K562 (cell line): ENCODE results near the gene GPR32. TPM values are rescaled to one million over a fixed set of nuclear protein-coding genes. Genes with fewer than 3 reads are reported as not detected.

ENCODE experiments used
- DLX4 ChIP-seq: fragments of 250-450 bp; sonication (Bioruptor Pico); IDR thresholded peaks from 2 replicates; pipeline ENCODE4 v1.6.1; 2021; ENCODE audit warnings: mild to moderate bottlenecking
- FOXO4 ChIP-seq: fragments of 450-650 bp; formaldehyde crosslinking; IDR thresholded peaks from 2 replicates; pipeline ENCODE4 v1.4.0; 2020; ENCODE audit warnings: mild to moderate bottlenecking, moderate library complexity
- PHB ChIP-seq: fragments of 250-450 bp; sonication (Bioruptor Pico); IDR thresholded peaks from 2 replicates; pipeline ENCODE4 v1.5.0; 2021
- POLR2H ChIP-seq: IDR thresholded peaks from 2 replicates; pipeline ENCODE4 v1.6.1; 2016; ENCODE audit warnings: missing genetic modification characterization, low read depth, mild to moderate bottlenecking, control low read depth, missing compliant biosample characterization, moderate library complexity
- SIN3A ChIP-seq, 2 experiments: fragments of 150-350 bp in 1 of 2; IDR thresholded peaks; 2 replicates each; pipeline ENCODE4 v1.6.1; 2011 to 2016; ENCODE audit warnings: borderline replicate concordance in 2 of 2, low read depth in 2 of 2, low read length in 2 of 2, mild to moderate bottlenecking in 2 of 2, moderate library complexity in 2 of 2; ENCODE audit not compliant: control insufficient read depth in 1 of 2
- TAF9B ChIP-seq: fragments of 450-650 bp; IDR thresholded peaks from 2 replicates; pipeline ENCODE4 v1.6.1; 2018; ENCODE audit warnings: mild to moderate bottlenecking; ENCODE audit not compliant: partially characterized antibody
- TCF7L2 ChIP-seq: fragments of 150-350 bp; IDR thresholded peaks from 2 replicates; pipeline ENCODE4 v1.6.1; 2016; ENCODE audit warnings: low read depth, mild to moderate bottlenecking, low read length, moderate library complexity
- TFAP4 ChIP-seq: sonication (generic); formaldehyde crosslinking; IDR thresholded peaks from 2 replicates; pipeline ENCODE4 v1.8.0; 2022; ENCODE audit warnings: missing genetic modification reagents, mild to moderate bottlenecking, moderate library complexity, borderline replicate concordance
- TFE3 ChIP-seq: fragments of 450-650 bp; formaldehyde crosslinking; IDR thresholded peaks from 2 replicates; pipeline ENCODE4 v1.4.0; 2020; ENCODE audit warnings: mild to moderate bottlenecking, mixed read lengths
- ZBTB7A ChIP-seq: IDR thresholded peaks from 2 replicates; pipeline ENCODE4 v1.6.1; 2011; ENCODE audit warnings: low read depth, mild to moderate bottlenecking, low read length, moderate library complexity, borderline replicate concordance; ENCODE audit not compliant: control insufficient read depth
- ZC3H8 ChIP-seq: fragments of 450-650 bp; IDR thresholded peaks from 2 replicates; pipeline ENCODE4 v1.6.1; 2017
- ZNF354B ChIP-seq: fragments of 250-450 bp; sonication (Bioruptor Pico); IDR thresholded peaks from 2 replicates; pipeline ENCODE4 v1.4.0; 2020
- ZNF764 ChIP-seq: fragments of 250-450 bp; sonication (Bioruptor Pico); IDR thresholded peaks from 2 replicates; pipeline ENCODE4 v1.4.0; 2020; ENCODE audit warnings: low read depth, mild to moderate bottlenecking, moderate library complexity
- polyA plus RNA-seq, 8 experiments: library from polyadenylated mRNA; depleted of rRNA in 4 of 8; stranded (reverse) in 5 of 8; unstranded in 3 of 8; fragments of >200 nt; fragmentation: Nextera tagmentation in 2 of 8; fragmentation: Illumina TruSeq in 1 of 8; extraction: Ambion mirVana in 2 of 8; extraction: Trizol in 1 of 8; gene quantifications; 2 replicates each; pipeline versions ENCODE4 v1.2.1 to v1.2.3, GENCODE V29; 2011 to 2014; ENCODE audit warnings: inconsistent platforms in 1 of 8, missing spikeins in 1 of 8
- total RNA-seq, 7 experiments: library from RNA; depleted of rRNA in 6 of 7; stranded (reverse); fragments of >200 nt in 6 of 7; fragmentation: Illumina TruSeq in 2 of 7; extraction: Trizol in 2 of 7; gene quantifications; 2 replicates each; pipeline versions ENCODE4 v1.2.1 to v1.2.3, GENCODE V29; 2011 to 2021; ENCODE audit warnings: low replicate concordance in 1 of 7

Gene GPR32
- total and polyA plus RNA-seq, 9 of the 15 experiments (the other 6 are each of a cell fraction or from before 2014, with no cell fraction given), result not detected

- TF ChIP-seq TFAP4 (CRISPR knock-in tag) (no peak), ZNF764 (CRISPR knock-in tag) (no peak), TAF9B (no peak), POLR2H (no peak), ZC3H8 (no peak), TFE3 (CRISPR knock-in tag) (no peak), TCF7L2 (no peak), ZNF354B (CRISPR knock-in tag) (no peak), ZBTB7A (no peak), SIN3A (IDR thresholded peaks at IDR 0.05; ENCODE audit: borderline replicate concordance in 2 of 2, control insufficient read depth in 1 of 2, low read depth in 2 of 2, low read length in 2 of 2) (no peak), FOXO4 (CRISPR knock-in tag) (no peak), DLX4 (no peak), PHB (no peak)
These were observed 22.3 kb downstream of the GPR32 start (continued) for GRCh38 chr19:50792272-50793250.
